Motor neuron (in vitro differentiated cells): ENCODE results near the gene TBC1D2B. TPM values are rescaled to one million over a fixed set of nuclear protein-coding genes. Genes with fewer than 3 reads are reported as not detected.
A peak's percentile ranks its signal among the peaks of the same experiment; 100 is the strongest.
"Not testable (repeated sequence)": the region's sequence is repeated elsewhere in the genome, so short reads cannot be mapped to it uniquely, and the experiment has no call there.

Experiments
- ATAC-seq, 8 experiments: fragments of 200-7000 bp; cut with Tn5 transposase; replicated peaks in 6 of 8; 2 replicates each; pipeline ENCODE4 v1.8.0; 2021; ENCODE audit warnings: mild to moderate bottlenecking in 8 of 8, moderate library complexity in 8 of 8
- H3K27ac ChIP-seq, 2 donors: fragments of 250-450 bp; sonication (Bioruptor Pico); 2 replicates each; pipeline ENCODE4 v1.9.0; 2021; ENCODE audit warnings: antibody characterized with exemption in 2 of 2, mild to moderate bottlenecking in 2 of 2, moderate library complexity in 1 of 2
- H3K4me1 ChIP-seq, 2 donors: fragments of 250-450 bp; sonication (Bioruptor Pico); replicated peaks in 1 of 2; 2 replicates each; pipeline ENCODE4 v1.6.1; 2021; ENCODE audit warnings: antibody characterized with exemption in 2 of 2, mild to moderate bottlenecking in 2 of 2, moderate library complexity in 1 of 2
- H3K4me3 ChIP-seq, 5 donors: fragments of 250-450 bp; sonication (Bioruptor Pico); 2 replicates each; pipeline ENCODE4 v1.9.0; 2021; ENCODE audit warnings: antibody characterized with exemption in 5 of 5, mild to moderate bottlenecking in 5 of 5, moderate library complexity in 4 of 5
- WGBS, 10 experiments: fragments of 450-650 bp; shearing (Covaris generic); methylation state at CpG; one replicate each; pipeline ENCODE4 v1.0.0; 2022; 5-methylcytosine and 5-hydroxymethylcytosine counted together
- in situ Hi-C, 9 experiments: fragments of 400-800 bp; cut with MboI; loops; one replicate each; pipeline ENCODE4 v1.15.0; 2021; ENCODE audit warnings: low sequenced_read_pairs in 9 of 9, low pct_unique_long_range_greater_than_20kb in 2 of 9; ENCODE audit not compliant: unreplicated experiment in 9 of 9
- total RNA-seq, 8 experiments: library from RNA; unstranded; fragments of 300-600 nt; gene quantifications; 2 replicates each; pipeline versions ENCODE4 v1.2.3 to v1.2.4, GENCODE V29; 2022

Gene TBC1D2B
- total RNA-seq, 8 experiments from 2014 or later, result 7.0 to 44.5 (median 16.0) TPM

GRCh38 chr15:77987765-77988136 lies 89.8 kb downstream of the TBC1D2B start:
- H3K4me3 ChIP-seq, H3K27ac ChIP-seq, ATAC-seq, in situ Hi-C loops: not testable (repeated sequence)
- WGBS, 10 experiments, result no CpG with 5 or more reads among the region's 15 CpGs
- H3K4me1 ChIP-seq, result peaks cover 17 to 19% of the 10 kb centered on the region in 2 donors

- H3K4me1 ChIP-seq, result peaks cover 17 to 19% of the 10 kb centered on the region in 2 donors
- ATAC-seq, result peak in 5 of 8 experiments; percentile 43 to 59 (median 51)
- in situ Hi-C loops, result no loop called here
- no peak overlapping the region for H3K27ac ChIP-seq
- WGBS, 10 experiments, result 50 to 100% (median 60%) methylated on average over 1 of the region's 24 CpGs; no CpG with 5 or more reads in 7 of the 10 experiments
- H3K4me3 ChIP-seq, result no peak overlapping the region
Observed at GRCh38 chr15:77986891-77987764, 90.4 kb downstream of the TBC1D2B start.

GRCh38 chr15:77985931-77986480 lies 91.5 kb downstream of the TBC1D2B start:
- WGBS, 10 experiments, result 50% methylated on average over 2 of the region's 18 CpGs; no CpG with 5 or more reads in 9 of the 10 experiments
- peaks cover 16 to 19% of the 10 kb centered on the region in 2 donors for H3K4me1 ChIP-seq
- no peak overlapping the region for H3K27ac ChIP-seq
- ATAC-seq, result no peak
- no peak overlapping the region for H3K4me3 ChIP-seq
- in situ Hi-C loops, result no loop called here

GRCh38 chr15:77985031-77985930 lies 92.2 kb downstream of the TBC1D2B start:
- in situ Hi-C loops, result no loop called here
- WGBS, 10 experiments, result 55 to 100% methylated on average over 1 to 4 of the region's 23 CpGs; no CpG with 5 or more reads in 8 of the 10 experiments
- Histone ChIP-seq H3K27ac (no peak overlapping the region), H3K4me3 (no peak overlapping the region), H3K4me1 (peaks cover 10 to 13% of the 10 kb centered on the region in 2 donors)
- ATAC-seq, result no peak

GRCh38 chr15:77984446-77984861 lies 93.1 kb downstream of the TBC1D2B start:
- peaks cover 6 to 9% of the 10 kb centered on the region in 2 donors for H3K4me1 ChIP-seq

GRCh38 chr15:77983708-77984445 lies 93.6 kb downstream of the TBC1D2B start:
- ATAC-seq, result peak in 3 of 8 experiments; percentile 52 to 59 (median 54)
- Histone ChIP-seq H3K4me1 (peaks cover 6 to 9% of the 10 kb centered on the region in 2 donors), H3K4me3 (no peak overlapping the region), H3K27ac (no peak overlapping the region)
- 0 to 100% (median 92%) methylated on average over 1 to 2 of the region's 15 CpGs; no CpG with 5 or more reads in 5 of the 10 experiments for WGBS, 10 experiments
- in situ Hi-C loops, result no loop called here

More at GRCh38 chr15:77984446-77984861, 93.1 kb downstream of the TBC1D2B start:
- in situ Hi-C loops, result no loop called here
- no peak for ATAC-seq
- Histone ChIP-seq H3K27ac (no peak overlapping the region), H3K4me3 (no peak overlapping the region)
- no CpG with 5 or more reads among the region's 7 CpGs for WGBS, 10 experiments

- WGBS, 10 experiments, result 60 to 91% (median 80%) methylated on average over 3 to 4 of the region's 10 CpGs; no CpG with 5 or more reads in 5 of the 10 experiments
- no peak overlapping the region for H3K27ac ChIP-seq
- peaks cover 6 to 7% of the 10 kb centered on the region in 2 donors for H3K4me1 ChIP-seq
- no peak for ATAC-seq
- in situ Hi-C loops, result no loop called here
- H3K4me3 ChIP-seq, result no peak overlapping the region
Observed at GRCh38 chr15:77983091-77983707, 94.3 kb downstream of the TBC1D2B start.

GRCh38 chr15:77982127-77982490 lies 95.4 kb downstream of the TBC1D2B start:
- in situ Hi-C loops, result no loop called here
- no peak overlapping the region for H3K27ac ChIP-seq
- peaks cover 2 to 3% of the 10 kb centered on the region in 2 donors for H3K4me1 ChIP-seq
- 52 to 92% (median 60%) methylated on average over 2 to 5 of the region's 10 CpGs; no CpG with 5 or more reads in 7 of the 10 experiments for WGBS, 10 experiments
- H3K4me3 ChIP-seq, result no peak overlapping the region
- no peak for ATAC-seq

GRCh38 chr15:77981281-77982126 lies 96.0 kb downstream of the TBC1D2B start:
- no peak for ATAC-seq
- no peak overlapping the region for H3K4me3 ChIP-seq
- in situ Hi-C loops, result no loop called here
- 58 to 100% (median 100%) methylated on average over 1 to 11 of the region's 30 CpGs; no CpG with 5 or more reads in 5 of the 10 experiments for WGBS, 10 experiments
- no peaks in the 10 kb centered on the region for H3K4me1 ChIP-seq
- H3K27ac ChIP-seq, result no peak overlapping the region

GRCh38 chr15:77980674-77981073 lies 96.8 kb downstream of the TBC1D2B start:
- H3K27ac ChIP-seq, ATAC-seq, in situ Hi-C loops, H3K4me1 ChIP-seq, H3K4me3 ChIP-seq: not testable (repeated sequence)
- no CpG with 5 or more reads among the region's 5 CpGs for WGBS, 10 experiments

GRCh38 chr15:77980098-77980497 lies 97.4 kb downstream of the TBC1D2B start:
- Histone ChIP-seq H3K4me3 (no peak overlapping the region), H3K27ac (no peak overlapping the region), H3K4me1 (no peaks in the 10 kb centered on the region)
- in situ Hi-C loops, result no loop called here
- WGBS, 10 experiments, result 60 to 100% methylated on average over 1 of the region's 8 CpGs; no CpG with 5 or more reads in 8 of the 10 experiments
- no peak for ATAC-seq
